HG03108 (cell line): ENCODE measurements around the gene TSKU.

ENCODE experiments used
- ATAC-seq: cut with Tn5 transposase; IDR thresholded peaks from one replicate; pipeline ENCODE4 v1.9.1; 2021; ENCODE audit warnings: moderate library complexity; ENCODE audit not compliant: unreplicated experiment

The TSKU gene

GRCh38 chr11:76844511-76844910 lies 61.4 kb downstream of the TSKU start:
- no peak for ATAC-seq

GRCh38 chr11:76845069-76845468 lies 61.9 kb downstream of the TSKU start:
- no peak for ATAC-seq

GRCh38 chr11:76846441-76846840 lies 63.3 kb downstream of the TSKU start:
- no peak for ATAC-seq
